GM23338 (cell line): ENCODE data around the gene JARID2. TPM values are rescaled to one million over a fixed set of nuclear protein-coding genes. Genes with fewer than 3 reads are reported as not detected.
A peak's percentile ranks its signal among the peaks of the same experiment; 100 is the strongest.

Experiments used
- ATAC-seq: fragments of 200-7000 bp; cut with Tn5 transposase; 3 replicates; pipeline ENCODE4 v1.9.1; 2020
- DNase-seq: peaks from one replicate; pipeline ENCODE4 v3.0.0-alpha.2; 2015; ENCODE audit warnings: low spot score
- H2AFZ ChIP-seq: fragments of 200-600 bp; sonication (generic); 2 replicates; pipeline ENCODE4 v1.8.0; 2016; ENCODE audit warnings: antibody characterized with exemption, mild to moderate bottlenecking, moderate library complexity
- H3F3A ChIP-seq: fragments of 200-600 bp; sonication (generic); replicated peaks from 2 replicates; pipeline ENCODE4 v1.8.0; 2017; ENCODE audit warnings: antibody characterized with exemption, mixed run types, low read depth
- H3K27ac ChIP-seq: fragments of 200-600 bp; sonication (generic); 2 replicates; pipeline ENCODE4 v1.6.1; 2016; ENCODE audit warnings: low read depth
- H3K27me3 ChIP-seq: fragments of 200-600 bp; sonication (generic); 2 replicates; pipeline ENCODE4 v1.8.0; 2016; ENCODE audit warnings: mild to moderate bottlenecking, mixed run types, moderate library complexity; ENCODE audit not compliant: insufficient read depth
- H3K36me3 ChIP-seq: fragments of 200-600 bp; sonication (generic); 2 replicates; pipeline ENCODE4 v1.8.0; 2016; ENCODE audit warnings: mild to moderate bottlenecking; ENCODE audit not compliant: insufficient read depth
- H3K4me1 ChIP-seq: fragments of 200-600 bp; sonication (generic); 2 replicates; pipeline ENCODE4 v1.8.0; 2016; ENCODE audit warnings: mild to moderate bottlenecking, moderate library complexity; ENCODE audit not compliant: insufficient read depth
- H3K4me2 ChIP-seq: fragments of 200-600 bp; sonication (generic); 2 replicates; pipeline ENCODE4 v1.7.1; 2017; ENCODE audit warnings: mixed run types
- H3K4me3 ChIP-seq: fragments of 200-600 bp; sonication (generic); 2 replicates; pipeline ENCODE4 v1.6.1; 2016; ENCODE audit warnings: mixed run types
- H3K79me2 ChIP-seq: fragments of 200-600 bp; sonication (generic); replicated peaks from 2 replicates; pipeline ENCODE4 v1.8.0; 2017; ENCODE audit warnings: mild to moderate bottlenecking; ENCODE audit not compliant: insufficient read depth
- H3K9me2 ChIP-seq: fragments of 200-600 bp; sonication (generic); 2 replicates; pipeline ENCODE4 v1.8.0; 2017; ENCODE audit not compliant: insufficient read depth
- H4K20me1 ChIP-seq: fragments of 200-600 bp; sonication (generic); replicated peaks from 2 replicates; pipeline ENCODE4 v1.8.0; 2017; ENCODE audit warnings: mild to moderate bottlenecking; ENCODE audit not compliant: insufficient read depth
- H3K27ac Mint-ChIP-seq: 2 replicates; pipeline ENCODE4 v1.8.0; 2020; ENCODE audit warnings: inconsistent platforms, mild to moderate bottlenecking, moderate library complexity, mixed read lengths
- H3K27me3 Mint-ChIP-seq: 3 replicates; pipeline ENCODE4 v1.8.0; 2022; ENCODE audit warnings: low read depth, mild to moderate bottlenecking, moderate library complexity, mixed read lengths, inconsistent platforms; ENCODE audit not compliant: insufficient read depth, poor library complexity
- H3K36me3 Mint-ChIP-seq: 3 replicates; pipeline ENCODE4 v1.8.0; 2021; ENCODE audit warnings: low read depth, mild to moderate bottlenecking, inconsistent platforms, moderate library complexity, mixed read lengths
- H3K4me1 Mint-ChIP-seq: 3 replicates; pipeline ENCODE4 v1.8.0; 2020; ENCODE audit warnings: mild to moderate bottlenecking, inconsistent platforms, mixed read lengths
- H3K4me3 Mint-ChIP-seq: 3 replicates; pipeline ENCODE4 v1.8.0; 2021; ENCODE audit warnings: moderate library complexity, mild to moderate bottlenecking, inconsistent platforms, mixed read lengths
- H3K9me3 Mint-ChIP-seq: 3 replicates; pipeline ENCODE4 v1.8.0; 2020; ENCODE audit warnings: moderate library complexity, mild to moderate bottlenecking, inconsistent platforms, mixed read lengths
- CREB1 ChIP-seq: fragments of 250-450 bp; sonication (Bioruptor Pico); IDR thresholded peaks from 2 replicates; pipeline ENCODE4 v1.5.0; 2020; ENCODE audit warnings: low read depth, mild to moderate bottlenecking, moderate library complexity
- EZH2 ChIP-seq: fragments of 200-600 bp; sonication (generic); IDR thresholded peaks from one replicate; pipeline ENCODE4 v1.8.0; 2017; ENCODE audit warnings: antibody characterized with exemption, mild to moderate bottlenecking, low read depth; ENCODE audit not compliant: unreplicated experiment
- EZH2phosphoT487 ChIP-seq: fragments of 200-600 bp; sonication (generic); IDR thresholded peaks from one replicate; pipeline ENCODE4 v1.8.1; 2018; ENCODE audit warnings: antibody characterized with exemption; ENCODE audit not compliant: unreplicated experiment
- JUNB ChIP-seq: IDR thresholded peaks from one replicate; pipeline ENCODE4 v1.6.1; 2016; ENCODE audit warnings: antibody characterized with exemption; ENCODE audit not compliant: unreplicated experiment
- NANOG ChIP-seq: IDR thresholded peaks from 2 replicates; pipeline ENCODE4 v1.6.1; 2016; ENCODE audit warnings: antibody characterized with exemption, borderline replicate concordance
- POLR2AphosphoS5 ChIP-seq: IDR thresholded peaks from 2 replicates; pipeline ENCODE4 v1.6.1; 2016; ENCODE audit warnings: antibody characterized with exemption, low read depth
- STAT1 ChIP-seq: IDR thresholded peaks from one replicate; pipeline ENCODE4 v1.6.1; 2016; ENCODE audit warnings: antibody characterized with exemption; ENCODE audit not compliant: unreplicated experiment
- ZNF114 ChIP-seq: fragments of 250-450 bp; sonication (Bioruptor Pico); IDR thresholded peaks from 2 replicates; pipeline ENCODE4 v1.5.0; 2020; ENCODE audit warnings: mild to moderate bottlenecking, moderate library complexity
- ZNF331 ChIP-seq: fragments of 250-450 bp; sonication (Bioruptor Pico); IDR thresholded peaks from 2 replicates; pipeline ENCODE4 v1.5.0; 2020; ENCODE audit warnings: low read depth, mild to moderate bottlenecking, moderate library complexity
- polyA plus RNA-seq: library from polyadenylated mRNA; unstranded; fragments of >200 nt; fragmentation: Nextera tagmentation; extraction: Ambion mirVana; gene quantifications from 2 replicates; pipeline ENCODE4 v1.2.1, GENCODE V29; 2016
- total RNA-seq: library from RNA; depleted of rRNA; stranded (reverse); fragments of >200 nt; shearing (Covaris generic); gene quantifications from 2 replicates; pipeline ENCODE4 v1.2.3, GENCODE V29; 2014
- TF ChIP-seq, protein P1 (sequence below): fragments of 250-450 bp; sonication (Bioruptor Pico); IDR thresholded peaks from 2 replicates; pipeline ENCODE4 v1.5.0; 2020; ENCODE audit warnings: mild to moderate bottlenecking, moderate library complexity
- TF ChIP-seq, protein P2 (sequence below), 2 experiments: fragments of 200-600 bp in 1 of 2; sonication (generic) in 1 of 2; conservative IDR thresholded peaks; 2 replicates each; pipeline versions ENCODE4 v1.5.1 to v1.6.1; 2016 to 2017; ENCODE audit warnings: antibody characterized with exemption in 2 of 2, low read depth in 2 of 2, mild to moderate bottlenecking in 2 of 2, moderate library complexity in 1 of 2
- TF ChIP-seq, protein P3 (sequence below): IDR thresholded peaks from 2 replicates; pipeline ENCODE4 v1.6.1; 2016; ENCODE audit warnings: antibody characterized with exemption
- TF ChIP-seq, protein P4 (sequence below): IDR thresholded peaks from one replicate; pipeline ENCODE4 v1.6.1; 2018; ENCODE audit warnings: antibody characterized with exemption; ENCODE audit not compliant: unreplicated experiment

JARID2 gene
- total and polyA plus RNA-seq, 2 experiments from 2014 or later: 92.8 to 196 TPM

DNA sequence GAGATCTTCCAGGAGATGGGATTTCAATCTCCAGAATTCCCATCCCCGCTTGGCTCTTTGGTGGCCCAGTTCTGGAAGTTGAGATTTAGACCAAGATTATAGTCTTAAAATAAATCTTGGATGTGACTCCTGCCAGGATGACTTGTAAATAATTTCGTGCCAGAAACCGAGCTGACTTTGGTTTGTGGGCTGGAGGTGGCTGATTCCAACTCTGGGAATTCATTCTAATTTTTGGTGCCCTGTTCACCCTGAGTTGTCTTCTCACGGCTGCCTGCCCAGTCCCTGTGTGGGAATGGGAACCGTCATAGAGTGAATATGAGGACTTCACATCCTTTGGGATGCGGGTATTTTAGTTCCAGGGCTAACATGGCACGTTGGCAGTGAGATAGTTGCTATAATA lies 64.8 kb downstream of the JARID2 start:
- peaks cover 34% of the 10 kb centered on the region for H3F3A ChIP-seq
- TF ChIP-seq CREB1 (CRISPR knock-in tag) (no peak), STAT1 (no peak), EZH2phosphoT487 (no peak), JUNB (no peak), ZNF331 (CRISPR knock-in tag) (no peak), EZH2 (no peak), NANOG (no peak), POLR2AphosphoS5 (no peak), ZNF114 (CRISPR knock-in tag) (no peak)
- TF ChIP-seq, protein P1, sequence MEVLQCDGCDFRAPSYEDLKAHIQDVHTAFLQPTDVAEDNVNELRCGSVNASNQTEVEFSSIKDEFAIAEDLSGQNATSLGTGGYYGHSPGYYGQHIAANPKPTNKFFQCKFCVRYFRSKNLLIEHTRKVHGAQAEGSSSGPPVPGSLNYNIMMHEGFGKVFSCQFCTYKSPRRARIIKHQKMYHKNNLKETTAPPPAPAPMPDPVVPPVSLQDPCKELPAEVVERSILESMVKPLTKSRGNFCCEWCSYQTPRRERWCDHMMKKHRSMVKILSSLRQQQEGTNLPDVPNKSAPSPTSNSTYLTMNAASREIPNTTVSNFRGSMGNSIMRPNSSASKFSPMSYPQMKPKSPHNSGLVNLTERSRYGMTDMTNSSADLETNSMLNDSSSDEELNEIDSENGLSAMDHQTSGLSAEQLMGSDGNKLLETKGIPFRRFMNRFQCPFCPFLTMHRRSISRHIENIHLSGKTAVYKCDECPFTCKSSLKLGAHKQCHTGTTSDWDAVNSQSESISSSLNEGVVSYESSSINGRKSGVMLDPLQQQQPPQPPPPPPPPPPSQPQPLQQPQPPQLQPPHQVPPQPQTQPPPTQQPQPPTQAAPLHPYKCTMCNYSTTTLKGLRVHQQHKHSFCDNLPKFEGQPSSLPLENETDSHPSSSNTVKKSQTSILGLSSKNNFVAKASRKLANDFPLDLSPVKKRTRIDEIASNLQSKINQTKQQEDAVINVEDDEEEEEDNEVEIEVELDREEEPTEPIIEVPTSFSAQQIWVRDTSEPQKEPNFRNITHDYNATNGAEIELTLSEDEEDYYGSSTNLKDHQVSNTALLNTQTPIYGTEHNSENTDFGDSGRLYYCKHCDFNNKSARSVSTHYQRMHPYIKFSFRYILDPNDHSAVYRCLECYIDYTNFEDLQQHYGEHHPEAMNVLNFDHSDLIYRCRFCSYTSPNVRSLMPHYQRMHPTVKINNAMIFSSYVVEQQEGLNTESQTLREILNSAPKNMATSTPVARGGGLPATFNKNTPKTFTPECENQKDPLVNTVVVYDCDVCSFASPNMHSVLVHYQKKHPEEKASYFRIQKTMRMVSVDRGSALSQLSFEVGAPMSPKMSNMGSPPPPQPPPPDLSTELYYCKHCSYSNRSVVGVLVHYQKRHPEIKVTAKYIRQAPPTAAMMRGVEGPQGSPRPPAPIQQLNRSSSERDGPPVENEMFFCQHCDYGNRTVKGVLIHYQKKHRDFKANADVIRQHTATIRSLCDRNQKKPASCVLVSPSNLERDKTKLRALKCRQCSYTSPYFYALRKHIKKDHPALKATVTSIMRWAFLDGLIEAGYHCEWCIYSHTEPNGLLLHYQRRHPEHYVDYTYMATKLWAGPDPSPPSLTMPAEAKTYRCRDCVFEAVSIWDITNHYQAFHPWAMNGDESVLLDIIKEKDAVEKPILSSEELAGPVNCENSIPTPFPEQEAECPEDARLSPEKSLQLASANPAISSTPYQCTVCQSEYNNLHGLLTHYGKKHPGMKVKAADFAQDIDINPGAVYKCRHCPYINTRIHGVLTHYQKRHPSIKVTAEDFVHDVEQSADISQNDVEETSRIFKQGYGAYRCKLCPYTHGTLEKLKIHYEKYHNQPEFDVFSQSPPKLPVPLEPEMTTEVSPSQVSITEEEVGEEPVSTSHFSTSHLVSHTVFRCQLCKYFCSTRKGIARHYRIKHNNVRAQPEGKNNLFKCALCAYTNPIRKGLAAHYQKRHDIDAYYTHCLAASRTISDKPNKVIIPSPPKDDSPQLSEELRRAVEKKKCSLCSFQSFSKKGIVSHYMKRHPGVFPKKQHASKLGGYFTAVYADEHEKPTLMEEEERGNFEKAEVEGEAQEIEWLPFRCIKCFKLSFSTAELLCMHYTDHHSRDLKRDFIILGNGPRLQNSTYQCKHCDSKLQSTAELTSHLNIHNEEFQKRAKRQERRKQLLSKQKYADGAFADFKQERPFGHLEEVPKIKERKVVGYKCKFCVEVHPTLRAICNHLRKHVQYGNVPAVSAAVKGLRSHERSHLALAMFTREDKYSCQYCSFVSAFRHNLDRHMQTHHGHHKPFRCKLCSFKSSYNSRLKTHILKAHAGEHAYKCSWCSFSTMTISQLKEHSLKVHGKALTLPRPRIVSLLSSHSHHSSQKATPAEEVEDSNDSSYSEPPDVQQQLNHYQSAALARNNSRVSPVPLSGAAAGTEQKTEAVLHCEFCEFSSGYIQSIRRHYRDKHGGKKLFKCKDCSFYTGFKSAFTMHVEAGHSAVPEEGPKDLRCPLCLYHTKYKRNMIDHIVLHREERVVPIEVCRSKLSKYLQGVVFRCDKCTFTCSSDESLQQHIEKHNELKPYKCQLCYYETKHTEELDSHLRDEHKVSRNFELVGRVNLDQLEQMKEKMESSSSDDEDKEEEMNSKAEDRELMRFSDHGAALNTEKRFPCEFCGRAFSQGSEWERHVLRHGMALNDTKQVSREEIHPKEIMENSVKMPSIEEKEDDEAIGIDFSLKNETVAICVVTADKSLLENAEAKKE (CRISPR knock-in tag): no peak
- TF ChIP-seq, protein P2, sequence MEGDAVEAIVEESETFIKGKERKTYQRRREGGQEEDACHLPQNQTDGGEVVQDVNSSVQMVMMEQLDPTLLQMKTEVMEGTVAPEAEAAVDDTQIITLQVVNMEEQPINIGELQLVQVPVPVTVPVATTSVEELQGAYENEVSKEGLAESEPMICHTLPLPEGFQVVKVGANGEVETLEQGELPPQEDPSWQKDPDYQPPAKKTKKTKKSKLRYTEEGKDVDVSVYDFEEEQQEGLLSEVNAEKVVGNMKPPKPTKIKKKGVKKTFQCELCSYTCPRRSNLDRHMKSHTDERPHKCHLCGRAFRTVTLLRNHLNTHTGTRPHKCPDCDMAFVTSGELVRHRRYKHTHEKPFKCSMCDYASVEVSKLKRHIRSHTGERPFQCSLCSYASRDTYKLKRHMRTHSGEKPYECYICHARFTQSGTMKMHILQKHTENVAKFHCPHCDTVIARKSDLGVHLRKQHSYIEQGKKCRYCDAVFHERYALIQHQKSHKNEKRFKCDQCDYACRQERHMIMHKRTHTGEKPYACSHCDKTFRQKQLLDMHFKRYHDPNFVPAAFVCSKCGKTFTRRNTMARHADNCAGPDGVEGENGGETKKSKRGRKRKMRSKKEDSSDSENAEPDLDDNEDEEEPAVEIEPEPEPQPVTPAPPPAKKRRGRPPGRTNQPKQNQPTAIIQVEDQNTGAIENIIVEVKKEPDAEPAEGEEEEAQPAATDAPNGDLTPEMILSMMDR (conservative IDR thresholded peaks at IDR 0.05; ENCODE audit: low read depth in 2 of 2): no peak
- TF ChIP-seq, protein P3, sequence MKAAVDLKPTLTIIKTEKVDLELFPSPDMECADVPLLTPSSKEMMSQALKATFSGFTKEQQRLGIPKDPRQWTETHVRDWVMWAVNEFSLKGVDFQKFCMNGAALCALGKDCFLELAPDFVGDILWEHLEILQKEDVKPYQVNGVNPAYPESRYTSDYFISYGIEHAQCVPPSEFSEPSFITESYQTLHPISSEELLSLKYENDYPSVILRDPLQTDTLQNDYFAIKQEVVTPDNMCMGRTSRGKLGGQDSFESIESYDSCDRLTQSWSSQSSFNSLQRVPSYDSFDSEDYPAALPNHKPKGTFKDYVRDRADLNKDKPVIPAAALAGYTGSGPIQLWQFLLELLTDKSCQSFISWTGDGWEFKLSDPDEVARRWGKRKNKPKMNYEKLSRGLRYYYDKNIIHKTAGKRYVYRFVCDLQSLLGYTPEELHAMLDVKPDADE: no peak
- TF ChIP-seq, protein P4, sequence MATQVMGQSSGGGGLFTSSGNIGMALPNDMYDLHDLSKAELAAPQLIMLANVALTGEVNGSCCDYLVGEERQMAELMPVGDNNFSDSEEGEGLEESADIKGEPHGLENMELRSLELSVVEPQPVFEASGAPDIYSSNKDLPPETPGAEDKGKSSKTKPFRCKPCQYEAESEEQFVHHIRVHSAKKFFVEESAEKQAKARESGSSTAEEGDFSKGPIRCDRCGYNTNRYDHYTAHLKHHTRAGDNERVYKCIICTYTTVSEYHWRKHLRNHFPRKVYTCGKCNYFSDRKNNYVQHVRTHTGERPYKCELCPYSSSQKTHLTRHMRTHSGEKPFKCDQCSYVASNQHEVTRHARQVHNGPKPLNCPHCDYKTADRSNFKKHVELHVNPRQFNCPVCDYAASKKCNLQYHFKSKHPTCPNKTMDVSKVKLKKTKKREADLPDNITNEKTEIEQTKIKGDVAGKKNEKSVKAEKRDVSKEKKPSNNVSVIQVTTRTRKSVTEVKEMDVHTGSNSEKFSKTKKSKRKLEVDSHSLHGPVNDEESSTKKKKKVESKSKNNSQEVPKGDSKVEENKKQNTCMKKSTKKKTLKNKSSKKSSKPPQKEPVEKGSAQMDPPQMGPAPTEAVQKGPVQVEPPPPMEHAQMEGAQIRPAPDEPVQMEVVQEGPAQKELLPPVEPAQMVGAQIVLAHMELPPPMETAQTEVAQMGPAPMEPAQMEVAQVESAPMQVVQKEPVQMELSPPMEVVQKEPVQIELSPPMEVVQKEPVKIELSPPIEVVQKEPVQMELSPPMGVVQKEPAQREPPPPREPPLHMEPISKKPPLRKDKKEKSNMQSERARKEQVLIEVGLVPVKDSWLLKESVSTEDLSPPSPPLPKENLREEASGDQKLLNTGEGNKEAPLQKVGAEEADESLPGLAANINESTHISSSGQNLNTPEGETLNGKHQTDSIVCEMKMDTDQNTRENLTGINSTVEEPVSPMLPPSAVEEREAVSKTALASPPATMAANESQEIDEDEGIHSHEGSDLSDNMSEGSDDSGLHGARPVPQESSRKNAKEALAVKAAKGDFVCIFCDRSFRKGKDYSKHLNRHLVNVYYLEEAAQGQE: no peak
- H4K20me1 ChIP-seq: peaks cover 99% of the 10 kb centered on the region
- H3K27ac ChIP-seq: 0 out of 2 replicates have a peak overlapping the region, but pooled peaks have one; percentile 45
- H3K36me3 ChIP-seq: no peaks in the 10 kb centered on the region
- H3K27me3 Mint-ChIP-seq: peaks cover 21% of the 10 kb centered on the region
- H3K36me3 Mint-ChIP-seq: peaks cover 4% of the 10 kb centered on the region; the same call in 2 of the 3 replicates
- H3K4me3 ChIP-seq: no peak overlapping the region
- H3K9me3 Mint-ChIP-seq: no peaks in the 10 kb centered on the region
- H3K9me2 ChIP-seq: no peaks in the 10 kb centered on the region
- H3K4me3 Mint-ChIP-seq: no peak overlapping the region
- H3K27me3 ChIP-seq: no peaks in the 10 kb centered on the region
- H2AFZ ChIP-seq: no peak overlapping the region
- H3K4me2 ChIP-seq: peak overlapping the region; percentile 60
- H3K27ac Mint-ChIP-seq: 0 out of 2 replicates have a peak overlapping the region, but pooled peaks have one; percentile 25
- ATAC-seq (no peak), DNase-seq (no peak)
- peaks cover 99% of the 10 kb centered on the region for H3K4me1 ChIP-seq
- peaks cover 84% of the 10 kb centered on the region for H3K4me1 Mint-ChIP-seq
- H3K79me2 ChIP-seq: peaks cover 100% of the 10 kb centered on the region
